Measurements from ENCODE around the gene TGFB1I1.

GRCh38 chr16:31513126-31513525 lies 41.2 kb downstream of the TGFB1I1 start:
- no peak for TF ChIP-seq CTCF (IDR thresholded peaks at IDR 0.05)
- no peak for TF ChIP-seq POLR2A (IDR thresholded peaks at IDR 0.05)
- TF ChIP-seq POLR2AphosphoS5 (IDR thresholded peaks at IDR 0.05) = no peak

All from breast epithelium (tissue), 3 donors.